ENCODE measurements around the gene RNF214. TPM values are rescaled to one million over a fixed set of nuclear protein-coding genes. Genes with fewer than 3 reads are reported as not detected.
A peak's percentile ranks its signal among the peaks of the same experiment; 100 is the strongest.

Gene RNF214
- polyA plus RNA-seq, 1 donor (not counting 4 experiments of a cell fraction or from before 2014, with no cell fraction given), result 11.8 TPM

DNA sequence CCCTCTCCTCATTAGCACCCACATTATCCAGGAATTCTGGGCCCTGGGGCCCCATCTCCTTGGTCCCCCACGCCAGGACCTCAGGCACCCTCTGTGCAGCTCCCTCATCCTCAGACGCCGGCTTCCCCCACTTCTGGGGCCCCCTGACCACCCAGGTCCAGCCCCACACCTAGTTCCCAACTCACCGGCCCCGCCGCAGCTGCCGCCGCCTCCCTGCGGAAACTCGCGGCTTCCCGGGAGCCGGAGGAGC lies 704 bp upstream of the RNF214 start, which contains the start of gene PCSK7:
TSS of gene PCSK7 (minus strand) at position 232 of the 250 bp plus-strand sequence. CDS start 2,229 bp downstream, outside the sequence.
- FAIRE-seq (no peak), DNase-seq (ENCODE audit: low read depth, low spot score) (no peak)
- Histone ChIP-seq H3K4me1 (ENCODE audit: control insufficient read depth, extremely low read depth, insufficient read depth, low read length) (peaks cover 20% of the 10 kb centered on the region), H3K27ac (ENCODE audit: control insufficient read depth, insufficient read depth, low read length) (peak within 1 kb of the TSS; percentile 86), H3K27me3 (ENCODE audit: control insufficient read depth, extremely low read depth, insufficient read depth, low read length) (no peaks in the 10 kb centered on the region), H3K4me3 (ENCODE audit: control insufficient read depth in 2 of 3, extremely low read depth in 1 of 3, insufficient read depth in 2 of 3, low read depth in 1 of 3, low read length in 3 of 3) (peak within 1 kb of the TSS; percentile 86 to 97 (median 92)), H3K9me3 (ENCODE audit: control insufficient read depth, low read depth, low read length) (no peaks in the 10 kb centered on the region), H3K4me2 (ENCODE audit: control insufficient read depth, extremely low read depth, insufficient read depth, low read depth, low read length) (peak within 1 kb of the TSS; percentile 96), H3K79me2 (ENCODE audit: control insufficient read depth, insufficient read depth, low read length) (peaks cover 43% of the 10 kb centered on the region), H3K36me3 (ENCODE audit: control insufficient read depth in 2 of 2, extremely low read depth in 1 of 2, insufficient read depth in 2 of 2, low read length in 2 of 2) (peaks cover 19 to 27% of the 10 kb centered on the region in 2 experiments), H3K9ac (ENCODE audit: control insufficient read depth, extremely low read depth, insufficient read depth, low read length) (peak within 1 kb of the TSS; percentile 83), H2AFZ (ENCODE audit: control insufficient read depth, low read length) (peak within 1 kb of the TSS; percentile 99), H3K9me1 (ENCODE audit: control insufficient read depth, extremely low read depth, insufficient read depth, low read length) (no peaks in the 10 kb centered on the region), H4K20me1 (ENCODE audit: control insufficient read depth, extremely low read depth, insufficient read depth, low read length) (no peaks in the 10 kb centered on the region)
- dilution Hi-C loops (cut with MboI; ENCODE audit: extremely low pct_ligation_motif_present, low sequenced_read_pairs), result no loop called here
- TF ChIP-seq CTCF (optimal IDR thresholded peaks at IDR 0.05 in 1 of 3, IDR thresholded peaks at IDR 0.05 in 1 of 3, conservative IDR thresholded peaks at IDR 0.05 in 1 of 3; ENCODE audit: extremely low read depth in 1 of 3, insufficient read depth in 2 of 3, low read length in 3 of 3), result no peak
- TF ChIP-seq EZH2 (IDR thresholded peaks at IDR 0.05; ENCODE audit: low read length), result no peak

DNA sequence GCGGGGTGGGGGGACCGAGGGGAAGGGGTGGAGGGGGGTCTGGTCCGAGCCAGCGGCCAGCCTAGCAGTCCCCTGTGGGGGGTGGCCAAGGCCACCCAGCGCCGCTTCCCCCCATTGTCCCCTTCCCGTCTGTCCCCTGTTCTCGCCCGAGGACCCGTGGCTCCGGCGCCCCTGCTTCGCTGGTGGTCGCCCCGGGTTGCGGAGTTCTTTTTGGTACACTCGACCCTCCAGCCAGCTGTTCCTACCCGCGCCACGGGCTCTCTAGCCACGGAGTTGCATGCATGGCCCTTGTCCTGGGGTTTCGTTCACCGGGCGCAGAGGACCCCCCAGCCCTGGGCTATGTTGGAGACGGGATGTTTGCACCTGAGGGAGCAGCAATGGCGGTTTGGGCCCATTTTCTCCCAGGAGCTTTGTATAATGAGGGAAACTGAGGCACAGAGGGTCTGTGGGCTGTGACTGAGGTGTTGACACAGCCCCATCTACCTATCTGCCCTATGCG lies 489 bp downstream of the RNF214 start:
- no peak for DNase-seq (ENCODE audit: low read depth, low spot score)

More for the DNA sequence above, 489 bp downstream of the RNF214 start:
- H3K9me1 ChIP-seq (ENCODE audit: control insufficient read depth, extremely low read depth, insufficient read depth, low read length), result no peaks in the 10 kb centered on the region
- TF ChIP-seq EZH2 (IDR thresholded peaks at IDR 0.05; ENCODE audit: low read length), result no peak
- TF ChIP-seq CTCF (optimal IDR thresholded peaks at IDR 0.05 in 1 of 3, IDR thresholded peaks at IDR 0.05 in 1 of 3, conservative IDR thresholded peaks at IDR 0.05 in 1 of 3; ENCODE audit: extremely low read depth in 1 of 3, insufficient read depth in 2 of 3, low read length in 3 of 3), result no peak
- dilution Hi-C loops (cut with MboI; ENCODE audit: extremely low pct_ligation_motif_present, low sequenced_read_pairs), result no loop called here
- no peaks in the 10 kb centered on the region for H3K27me3 ChIP-seq (ENCODE audit: control insufficient read depth, extremely low read depth, insufficient read depth, low read length)
- H3K36me3 ChIP-seq (ENCODE audit: control insufficient read depth in 2 of 2, extremely low read depth in 1 of 2, insufficient read depth in 2 of 2, low read length in 2 of 2), result peaks cover 13 to 18% of the 10 kb centered on the region in 2 experiments
- H3K9me3 ChIP-seq (ENCODE audit: control insufficient read depth, low read depth, low read length), result no peaks in the 10 kb centered on the region
- FAIRE-seq, result no peak
- H3K4me1 ChIP-seq (ENCODE audit: control insufficient read depth, extremely low read depth, insufficient read depth, low read length), result peaks cover 20% of the 10 kb centered on the region
- peak overlapping the region; percentile 72 for H2AFZ ChIP-seq (ENCODE audit: control insufficient read depth, low read length)
- no peaks in the 10 kb centered on the region for H4K20me1 ChIP-seq (ENCODE audit: control insufficient read depth, extremely low read depth, insufficient read depth, low read length)
- peaks cover 43% of the 10 kb centered on the region for H3K79me2 ChIP-seq (ENCODE audit: control insufficient read depth, insufficient read depth, low read length)
- peak overlapping the region; percentile 82 for H3K9ac ChIP-seq (ENCODE audit: control insufficient read depth, extremely low read depth, insufficient read depth, low read length)
- H3K4me3 ChIP-seq (ENCODE audit: control insufficient read depth in 2 of 3, extremely low read depth in 1 of 3, insufficient read depth in 2 of 3, low read depth in 1 of 3, low read length in 3 of 3), result peak overlapping the region; percentile 86 to 97 (median 92)
- H3K4me2 ChIP-seq (ENCODE audit: control insufficient read depth, extremely low read depth, insufficient read depth, low read depth, low read length), result peak overlapping the region; percentile 96
- H3K27ac ChIP-seq (ENCODE audit: control insufficient read depth, insufficient read depth, low read length), result peak overlapping the region; percentile 61

Measured in keratinocyte (primary cell).